ENCODE data around the gene LYZL2.

DNA sequence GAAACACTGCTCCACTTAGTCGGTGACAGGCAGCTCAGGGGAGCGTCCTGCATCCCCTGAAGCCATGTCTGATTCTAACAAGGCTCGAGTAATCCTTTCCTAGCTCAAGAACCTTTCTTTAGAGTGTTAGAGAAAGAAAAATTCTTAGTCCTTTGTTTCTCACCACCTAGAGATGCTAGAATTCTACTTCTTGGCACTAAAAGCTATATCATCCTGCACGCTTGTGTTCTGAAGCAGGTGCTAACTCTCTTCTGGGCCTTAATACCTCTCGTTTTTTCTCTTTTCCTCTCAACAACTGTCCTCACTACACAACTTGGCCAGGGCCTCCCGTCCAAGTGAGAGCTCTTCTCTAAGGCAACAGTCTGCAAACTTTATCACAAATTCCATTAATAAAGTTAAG lies at the start of gene LYZL2:
- TF ChIP-seq EGR1 (IDR thresholded peaks at IDR 0.05; ENCODE audit: low read depth) = no peak
- TF ChIP-seq, protein P1, sequence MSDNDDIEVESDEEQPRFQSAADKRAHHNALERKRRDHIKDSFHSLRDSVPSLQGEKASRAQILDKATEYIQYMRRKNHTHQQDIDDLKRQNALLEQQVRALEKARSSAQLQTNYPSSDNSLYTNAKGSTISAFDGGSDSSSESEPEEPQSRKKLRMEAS (IDR thresholded peaks at IDR 0.05) = no peak
- TF ChIP-seq, protein P2, sequence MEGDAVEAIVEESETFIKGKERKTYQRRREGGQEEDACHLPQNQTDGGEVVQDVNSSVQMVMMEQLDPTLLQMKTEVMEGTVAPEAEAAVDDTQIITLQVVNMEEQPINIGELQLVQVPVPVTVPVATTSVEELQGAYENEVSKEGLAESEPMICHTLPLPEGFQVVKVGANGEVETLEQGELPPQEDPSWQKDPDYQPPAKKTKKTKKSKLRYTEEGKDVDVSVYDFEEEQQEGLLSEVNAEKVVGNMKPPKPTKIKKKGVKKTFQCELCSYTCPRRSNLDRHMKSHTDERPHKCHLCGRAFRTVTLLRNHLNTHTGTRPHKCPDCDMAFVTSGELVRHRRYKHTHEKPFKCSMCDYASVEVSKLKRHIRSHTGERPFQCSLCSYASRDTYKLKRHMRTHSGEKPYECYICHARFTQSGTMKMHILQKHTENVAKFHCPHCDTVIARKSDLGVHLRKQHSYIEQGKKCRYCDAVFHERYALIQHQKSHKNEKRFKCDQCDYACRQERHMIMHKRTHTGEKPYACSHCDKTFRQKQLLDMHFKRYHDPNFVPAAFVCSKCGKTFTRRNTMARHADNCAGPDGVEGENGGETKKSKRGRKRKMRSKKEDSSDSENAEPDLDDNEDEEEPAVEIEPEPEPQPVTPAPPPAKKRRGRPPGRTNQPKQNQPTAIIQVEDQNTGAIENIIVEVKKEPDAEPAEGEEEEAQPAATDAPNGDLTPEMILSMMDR (IDR thresholded peaks at IDR 0.05 in 2 of 3, conservative IDR thresholded peaks at IDR 0.05 in 1 of 3; ENCODE audit: borderline replicate concordance in 1 of 3, insufficient read depth in 1 of 3, low read depth in 2 of 3, low read length in 2 of 3) = no peak
- TF ChIP-seq EZH2 (IDR thresholded peaks at IDR 0.05) = no peak
- no peak for TF ChIP-seq POLR2AphosphoS5 (IDR thresholded peaks at IDR 0.05; ENCODE audit: low read depth, low read length)
- no peak for TF ChIP-seq ZFX (IDR thresholded peaks at IDR 0.05)
- no peak for TF ChIP-seq RAD21 (IDR thresholded peaks at IDR 0.05; ENCODE audit: low read depth)
- TF ChIP-seq ELF1 (IDR thresholded peaks at IDR 0.05; ENCODE audit: borderline replicate concordance, low read depth) = no peak
